ENCODE results near the gene MEX3B. TPM values are rescaled to one million over a fixed set of nuclear protein-coding genes. Genes with fewer than 3 reads are reported as not detected.

The MEX3B gene
- 1.2 and 1.6 TPM in 2 replicates for total RNA-seq

GRCh38 chr15:82045892-82046665 lies at the start of gene MEX3B:
TSS of gene MEX3B (minus strand) at chr15:82046018. CDS start at chr15:82045705, 313 bp downstream.

Other genes with a start within 250 kb of the MEX3B start
- gene EFL1, start 216.7 kb upstream of the MEX3B start, total RNA-seq = 26.8 and 34.4 TPM in 2 replicates
- gene SAXO2, start 216.8 kb upstream of the MEX3B start, total RNA-seq = 0.55 and 0.68 TPM in 2 replicates

All from hair follicular keratinocyte (primary cell).